Measurements from ENCODE around the gene AUTS2. TPM values are rescaled to one million over a fixed set of nuclear protein-coding genes. Genes with fewer than 3 reads are reported as not detected.
A peak's percentile ranks its signal among the peaks of the same experiment; 100 is the strongest.

AUTS2 gene
- total and polyA plus RNA-seq, 2 of the 8 experiments (the other 6 are each of a cell fraction or from before 2014, with no cell fraction given) = 25.9 to 101 TPM

GRCh38 chr7:69982197-69982596, 383.9 kb downstream of the AUTS2 start:
- no peak overlapping the region for H3K4me3 ChIP-seq (ENCODE audit: extremely low read depth in 1 of 4, insufficient read depth in 2 of 4, low read depth in 3 of 4, low read length in 4 of 4)
- H3K27me3 ChIP-seq (replicated peaks in 1 of 4; ENCODE audit: control insufficient read depth in 3 of 4, extremely low read depth in 1 of 4, insufficient read depth in 3 of 4, low read length in 3 of 4) = no peaks in the 10 kb centered on the region
- H3K18ac ChIP-seq (ENCODE audit: extremely low read depth, low read length) = 0 out of 2 replicates have a peak overlapping the region, but pooled peaks have one; percentile 10
- H3K27ac ChIP-seq (ENCODE audit: low read depth, low read length) = no peak overlapping the region
- DNase-seq (ENCODE audit: low read depth in 1 of 2, low spot score in 2 of 2) (no peak), FAIRE-seq (peak; percentile 52)
- no peak overlapping the region for H2BK12ac ChIP-seq (ENCODE audit: low read depth, low read length)
- no peak overlapping the region for H3K56ac ChIP-seq (replicated peaks; ENCODE audit: insufficient read length, low read depth, low read length)
- H2BK5ac ChIP-seq (ENCODE audit: low read depth, low read length) = no peak overlapping the region
- no peaks in the 10 kb centered on the region for H4K20me1 ChIP-seq (replicated peaks in 1 of 2; ENCODE audit: control insufficient read depth in 1 of 2, insufficient read depth in 2 of 2, low read length in 2 of 2)
- H2AFZ ChIP-seq (ENCODE audit: low read length) = 0 out of 2 replicates have a peak overlapping the region, but pooled peaks have one; percentile 20
- no peak overlapping the region for H4K91ac ChIP-seq (replicated peaks; ENCODE audit: insufficient read length, low read length)
- no peak overlapping the region for H2BK20ac ChIP-seq (ENCODE audit: low read length)
- H2BK15ac ChIP-seq (ENCODE audit: low read length) = no peak overlapping the region
- no peak overlapping the region for H3K4me2 ChIP-seq (ENCODE audit: insufficient read depth in 1 of 2, low read depth in 2 of 2, low read length in 2 of 2)
- no peak overlapping the region for H3K14ac ChIP-seq (ENCODE audit: insufficient read length)
- no peaks in the 10 kb centered on the region for H3K36me3 ChIP-seq (ENCODE audit: control insufficient read depth in 2 of 4, insufficient read depth in 4 of 4, low read length in 3 of 4)
- POLR2A ChIA-PET (ENCODE audit: partially characterized antibody) = no interaction called here
- no peaks in the 10 kb centered on the region; the same call in 1 of the 2 replicates for H3K23me2 ChIP-seq (ENCODE audit: low read depth, low read length)
- H2AK5ac ChIP-seq (ENCODE audit: low read depth, low read length) = no peak overlapping the region
- no peaks in the 10 kb centered on the region for H3K9me3 ChIP-seq (ENCODE audit: insufficient read depth in 2 of 2, low read depth in 1 of 2, low read length in 1 of 2)
- CTCF ChIA-PET (ENCODE audit: partially characterized antibody) = interaction anchor here (1.2 kb wide), 1 partner anchor 9 kb away, joined by 4 read pairs; no protein-coding TSS in a partner anchor
- no peak overlapping the region for H4K8ac ChIP-seq (ENCODE audit: extremely low read depth, insufficient read depth, low read length)
- WGBS, 2 experiments (ENCODE audit: extremely low coverage in 1 of 2, insufficient coverage in 1 of 2, insufficient read length in 1 of 2, insufficient replicate concordance in 2 of 2, low coverage in 1 of 2, low lambda C conversion rate in 2 of 2, missing lambda C conversion rate in 1 of 2) = 25% methylated on average over 1 of the region's 1 CpG; no CpG with 5 or more reads in 1 of the 2 experiments
- H4K5ac ChIP-seq (ENCODE audit: insufficient read length, low read depth, low read length) = no peak overlapping the region
- no peak overlapping the region for H2BK120ac ChIP-seq (replicated peaks; ENCODE audit: low read depth, low read length)
- H3K79me1 ChIP-seq (ENCODE audit: low read depth, low read length) = no peaks in the 10 kb centered on the region
- H3K4ac ChIP-seq (replicated peaks; ENCODE audit: insufficient read length, low read depth, low read length) = no peak overlapping the region
- H3K9ac ChIP-seq (replicated peaks in 1 of 4; ENCODE audit: extremely low read depth in 1 of 4, low read depth in 3 of 4, low read length in 3 of 4) = no peak overlapping the region
- no peaks in the 10 kb centered on the region for H3K79me2 ChIP-seq (ENCODE audit: control insufficient read depth in 1 of 2, insufficient read depth in 2 of 2, low read length in 2 of 2)
- no peak overlapping the region for H3K23ac ChIP-seq (ENCODE audit: insufficient read length)
- peaks cover 0 to 5% (median 0%) of the 10 kb centered on the region in 4 experiments; a peak in 1 of 7 replicates for H3K4me1 ChIP-seq (replicated peaks in 1 of 4; ENCODE audit: control insufficient read depth in 3 of 4, insufficient read depth in 4 of 4, low read length in 3 of 4)
- no peak for TF ChIP-seq NRF1 (IDR thresholded peaks at IDR 0.05; ENCODE audit: low read depth, low read length)
- TF ChIP-seq CREB1 (IDR thresholded peaks at IDR 0.05) = no peak
- TF ChIP-seq HDAC2 (IDR thresholded peaks at IDR 0.05; ENCODE audit: borderline replicate concordance in 1 of 2, low read depth in 2 of 2, low read length in 2 of 2) = no peak
- no peak for TF ChIP-seq BACH1 (IDR thresholded peaks at IDR 0.05; ENCODE audit: low read length)
- no peak for TF ChIP-seq RAD21 (IDR thresholded peaks at IDR 0.05 in 1 of 2, conservative IDR thresholded peaks at IDR 0.05 in 1 of 2; ENCODE audit: low read depth in 2 of 2, low read length in 2 of 2)
- no peak for TF ChIP-seq SUZ12 (IDR thresholded peaks at IDR 0.05; ENCODE audit: low read length)
- TF ChIP-seq JUND (IDR thresholded peaks at IDR 0.05; ENCODE audit: low read length) = no peak
- no peak for TF ChIP-seq HDAC6 (IDR thresholded peaks at IDR 0.05; ENCODE audit: low read depth, low read length)
- TF ChIP-seq PHF8 (conservative IDR thresholded peaks at IDR 0.05; ENCODE audit: low read depth, low read length) = no peak
- TF ChIP-seq POLR2AphosphoS5 (IDR thresholded peaks at IDR 0.05; ENCODE audit: low read depth, low read length) = no peak
- no peak for TF ChIP-seq CBX8 (IDR thresholded peaks at IDR 0.05; ENCODE audit: borderline replicate concordance, low read depth, low read length)
